ENCODE data around the gene NINJ2.

The NINJ2 gene

DNA sequence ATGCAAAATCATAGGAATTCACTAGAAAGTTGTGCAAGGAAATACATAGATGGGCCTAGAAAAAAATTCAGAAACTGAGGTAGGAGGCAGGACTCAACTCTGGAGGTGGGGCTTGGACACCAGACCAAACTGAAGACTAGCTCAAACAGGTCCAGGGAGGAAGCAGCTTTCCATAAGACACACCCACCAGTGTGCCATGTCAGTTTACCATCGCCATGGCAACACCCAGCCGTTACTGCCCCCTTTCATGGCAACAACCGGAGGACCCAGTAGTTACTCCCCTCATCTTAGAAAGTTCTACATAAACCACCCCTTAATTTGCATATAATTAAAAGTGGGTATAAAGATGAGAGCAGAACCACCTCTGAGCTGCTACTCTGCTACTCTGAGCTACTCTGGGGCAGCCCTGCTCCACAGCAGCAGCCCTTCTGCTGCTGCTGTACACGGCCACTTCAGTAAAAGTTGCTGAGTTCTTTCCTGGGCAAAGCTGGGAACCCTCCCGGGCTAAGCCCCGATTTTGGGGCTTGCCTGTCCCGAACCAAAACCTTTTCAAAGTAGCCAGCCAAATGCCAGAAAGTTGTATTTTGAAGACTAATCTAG, 30.8 kb upstream of the NINJ2 start:
- peaks cover 20% of the 10 kb centered on the region for H3K9me3 ChIP-seq (ENCODE audit: control insufficient read depth, insufficient read depth, low read length)
- H3K27ac ChIP-seq (ENCODE audit: low read depth, low read length): no peak overlapping the region
- no peak overlapping the region for H3K9ac ChIP-seq (ENCODE audit: low read depth, low read length)
- H3K27me3 ChIP-seq (ENCODE audit: control insufficient read depth, insufficient read depth, low read length): no peaks in the 10 kb centered on the region
- no peak overlapping the region for H3K4me3 ChIP-seq (ENCODE audit: low read depth, low read length)
- H3K36me3 ChIP-seq (ENCODE audit: control insufficient read depth, insufficient read depth, low read length): no peaks in the 10 kb centered on the region
- no peaks in the 10 kb centered on the region for H3K4me1 ChIP-seq (ENCODE audit: control insufficient read depth, insufficient read depth, low read length)

DNA sequence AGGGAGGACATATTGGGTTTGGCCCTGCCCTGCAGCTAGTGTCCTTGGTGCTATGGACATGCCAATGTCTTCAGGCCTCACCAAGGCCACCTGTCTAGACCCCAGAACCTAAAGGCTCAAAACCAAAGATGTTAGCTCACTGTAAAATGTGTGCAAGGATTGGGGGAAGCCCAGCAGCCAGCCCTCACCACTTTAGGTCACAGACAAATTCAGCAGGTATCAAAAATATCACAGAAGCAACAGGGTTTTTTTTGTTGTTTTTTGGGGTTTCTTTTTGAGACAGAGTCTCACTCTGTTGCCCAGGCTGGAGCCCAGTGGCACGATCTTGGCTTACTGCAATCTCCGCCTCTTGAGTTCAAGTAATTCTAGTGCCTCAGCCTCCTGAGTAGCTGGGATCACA, 29.0 kb upstream of the NINJ2 start:
- Histone ChIP-seq H3K4me3 (ENCODE audit: low read depth, low read length) (no peak overlapping the region), H3K4me1 (ENCODE audit: control insufficient read depth, insufficient read depth, low read length) (no peaks in the 10 kb centered on the region), H3K36me3 (ENCODE audit: control insufficient read depth, insufficient read depth, low read length) (no peaks in the 10 kb centered on the region), H3K27me3 (ENCODE audit: control insufficient read depth, insufficient read depth, low read length) (no peaks in the 10 kb centered on the region), H3K9me3 (ENCODE audit: control insufficient read depth, insufficient read depth, low read length) (peaks cover 10% of the 10 kb centered on the region), H3K27ac (ENCODE audit: low read depth, low read length) (no peak overlapping the region), H3K9ac (ENCODE audit: low read depth, low read length) (no peak overlapping the region)

DNA sequence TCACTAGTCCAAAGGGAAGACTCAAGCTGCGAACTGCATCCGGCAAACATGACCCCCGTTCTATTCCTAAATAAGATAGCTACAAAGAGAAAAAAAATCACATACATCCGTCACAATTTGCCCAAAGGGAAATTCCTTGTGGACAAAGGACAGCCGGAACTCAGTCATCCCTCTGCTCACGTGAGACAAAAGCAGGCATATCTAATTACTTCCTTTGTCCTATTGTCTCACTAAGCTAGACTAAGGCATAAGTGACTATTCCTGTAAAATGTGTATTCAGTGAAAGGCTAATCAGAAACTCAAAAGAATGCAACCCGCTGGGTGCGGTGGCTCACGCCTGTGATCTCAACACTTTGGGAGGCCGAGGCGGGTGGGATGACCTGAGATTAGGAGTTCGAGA, 27.2 kb upstream of the NINJ2 start:
- Histone ChIP-seq H3K27me3 (ENCODE audit: control insufficient read depth, insufficient read depth, low read length) (no peaks in the 10 kb centered on the region), H3K4me3 (ENCODE audit: low read depth, low read length) (no peak overlapping the region), H3K9ac (ENCODE audit: low read depth, low read length) (no peak overlapping the region), H3K36me3 (ENCODE audit: control insufficient read depth, insufficient read depth, low read length) (no peaks in the 10 kb centered on the region), H3K9me3 (ENCODE audit: control insufficient read depth, insufficient read depth, low read length) (peaks cover 10% of the 10 kb centered on the region), H3K27ac (ENCODE audit: low read depth, low read length) (no peak overlapping the region), H3K4me1 (ENCODE audit: control insufficient read depth, insufficient read depth, low read length) (no peaks in the 10 kb centered on the region)

DNA sequence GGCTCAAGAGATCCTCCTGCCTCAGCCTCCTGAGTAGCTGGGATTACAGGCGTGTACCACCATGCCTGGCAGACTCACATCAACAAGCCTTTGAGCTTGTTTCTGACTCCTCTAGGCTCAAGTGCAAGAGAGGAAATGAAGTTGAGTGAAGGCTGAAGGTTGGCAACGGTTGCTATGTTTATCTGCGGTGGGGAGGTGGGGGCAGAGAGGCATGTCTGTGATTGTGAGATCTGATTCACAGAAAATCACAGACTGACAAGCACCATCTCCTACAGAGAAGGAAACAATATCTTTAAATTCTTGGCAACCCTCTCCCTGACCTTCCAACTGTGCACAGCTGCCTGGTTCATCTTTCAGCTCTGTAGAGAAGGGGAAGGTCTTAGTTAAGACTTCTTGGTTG, 22.1 kb upstream of the NINJ2 start:
- Histone ChIP-seq H3K27me3 (ENCODE audit: control insufficient read depth, insufficient read depth, low read length) (no peaks in the 10 kb centered on the region), H3K9me3 (ENCODE audit: control insufficient read depth, insufficient read depth, low read length) (no peaks in the 10 kb centered on the region), H3K4me1 (ENCODE audit: control insufficient read depth, insufficient read depth, low read length) (no peaks in the 10 kb centered on the region), H3K4me3 (ENCODE audit: low read depth, low read length) (no peak overlapping the region), H3K9ac (ENCODE audit: low read depth, low read length) (no peak overlapping the region), H3K27ac (ENCODE audit: low read depth, low read length) (no peak overlapping the region), H3K36me3 (ENCODE audit: control insufficient read depth, insufficient read depth, low read length) (no peaks in the 10 kb centered on the region)

DNA sequence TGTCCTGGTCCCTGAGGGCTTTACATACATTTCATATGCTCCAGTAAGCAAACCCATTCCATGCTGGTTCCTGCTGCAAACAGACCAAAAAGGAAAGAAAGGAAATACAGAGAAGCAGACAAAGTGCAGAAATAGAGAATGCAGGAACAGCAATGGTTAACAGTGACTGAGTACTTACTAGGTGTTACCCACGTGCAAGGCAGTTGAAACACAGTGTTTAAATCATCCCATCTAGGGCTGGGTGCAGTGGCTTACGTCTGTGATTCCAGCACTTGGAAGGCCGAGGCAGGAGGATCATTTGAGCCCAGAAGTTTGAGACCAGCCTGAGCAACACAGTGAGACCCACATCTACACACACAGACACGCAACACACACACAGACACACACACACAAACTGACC, 21.2 kb upstream of the NINJ2 start:
- Histone ChIP-seq H3K9ac (ENCODE audit: low read depth, low read length) (no peak overlapping the region), H3K4me3 (ENCODE audit: low read depth, low read length) (no peak overlapping the region), H3K4me1 (ENCODE audit: control insufficient read depth, insufficient read depth, low read length) (no peaks in the 10 kb centered on the region), H3K27ac (ENCODE audit: low read depth, low read length) (no peak overlapping the region), H3K36me3 (ENCODE audit: control insufficient read depth, insufficient read depth, low read length) (no peaks in the 10 kb centered on the region), H3K9me3 (ENCODE audit: control insufficient read depth, insufficient read depth, low read length) (no peaks in the 10 kb centered on the region), H3K27me3 (ENCODE audit: control insufficient read depth, insufficient read depth, low read length) (no peaks in the 10 kb centered on the region)

DNA sequence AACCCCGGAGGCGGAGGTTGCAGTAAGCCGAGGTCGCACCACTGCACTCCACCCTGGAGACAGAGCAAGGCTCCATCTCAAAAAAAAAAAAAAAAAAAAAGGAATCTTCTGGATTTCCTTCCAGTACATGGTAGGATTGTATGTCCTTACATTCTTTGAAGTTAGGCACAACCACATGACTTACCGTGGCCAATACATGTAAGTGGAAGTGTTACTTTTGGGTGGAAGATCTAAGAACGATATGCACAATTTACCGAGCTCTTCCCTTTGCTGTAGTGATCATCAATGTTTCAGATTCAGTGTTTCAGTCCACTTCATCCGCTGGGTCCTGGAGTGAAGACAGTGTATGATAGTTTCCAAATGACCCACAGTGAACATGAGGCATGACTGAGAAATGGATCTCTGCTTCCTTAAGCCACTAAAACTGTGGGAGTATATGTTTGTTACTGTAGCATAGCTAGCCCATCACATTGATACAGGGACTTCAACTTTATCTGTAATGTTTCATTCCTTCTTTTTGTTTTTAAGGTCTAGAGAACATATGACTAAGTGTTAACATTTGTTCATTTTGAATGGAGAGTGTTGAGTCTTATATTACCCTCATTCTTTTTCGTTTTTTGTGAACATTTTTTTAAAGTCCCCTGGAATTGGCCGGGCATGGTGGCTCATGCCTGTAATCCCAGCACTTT, 18.5 kb upstream of the NINJ2 start:
- Histone ChIP-seq H3K27ac (ENCODE audit: low read depth, low read length) (no peak overlapping the region), H3K4me1 (ENCODE audit: control insufficient read depth, insufficient read depth, low read length) (no peaks in the 10 kb centered on the region), H3K4me3 (ENCODE audit: low read depth, low read length) (no peak overlapping the region), H3K9me3 (ENCODE audit: control insufficient read depth, insufficient read depth, low read length) (no peaks in the 10 kb centered on the region), H3K9ac (ENCODE audit: low read depth, low read length) (no peak overlapping the region), H3K27me3 (ENCODE audit: control insufficient read depth, insufficient read depth, low read length) (no peaks in the 10 kb centered on the region), H3K36me3 (ENCODE audit: control insufficient read depth, insufficient read depth, low read length) (no peaks in the 10 kb centered on the region)

DNA sequence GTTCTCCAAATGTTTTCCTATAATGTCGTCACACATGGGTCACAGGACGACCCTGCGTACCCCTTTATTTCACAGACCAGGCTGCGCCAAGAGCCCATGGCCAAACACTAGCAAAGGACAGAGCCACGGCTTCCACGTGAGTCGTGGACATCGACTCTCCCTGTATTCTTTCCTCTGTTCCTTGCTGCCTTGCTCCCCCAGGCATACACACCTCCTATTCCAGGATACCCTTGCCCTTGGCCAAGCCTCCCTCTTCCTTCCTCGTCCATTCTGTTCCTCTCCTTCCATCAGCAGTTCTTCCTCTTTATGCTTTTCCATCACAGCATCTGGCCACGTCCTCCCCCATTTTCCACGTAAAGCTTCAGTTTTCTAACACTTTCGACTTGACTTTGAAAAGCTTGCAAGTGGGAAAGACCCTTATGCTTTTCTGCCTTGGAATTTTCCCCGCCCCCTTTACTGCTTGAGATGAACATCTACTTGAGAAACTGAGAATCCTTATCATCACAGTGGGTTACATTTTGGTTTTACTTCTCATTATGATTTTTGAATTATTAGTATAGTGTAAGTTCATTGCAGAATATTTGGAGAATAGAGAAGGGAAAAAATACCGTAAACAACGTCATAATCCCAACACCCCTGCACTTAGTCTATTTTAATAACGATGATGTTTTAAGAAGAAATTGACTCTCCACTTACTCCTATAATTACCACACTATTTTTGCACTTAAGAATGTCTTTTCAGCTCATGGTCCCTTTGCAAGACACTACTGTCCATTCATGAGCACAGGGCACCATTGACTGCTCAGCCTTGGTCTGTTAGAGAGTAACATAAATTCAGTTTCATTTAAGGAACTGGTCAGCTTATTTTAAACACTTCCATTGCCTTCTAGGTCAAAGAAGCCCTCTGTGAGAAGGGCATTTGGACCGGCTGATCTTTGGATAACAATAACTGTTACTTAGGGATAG, 15.8 kb upstream of the NINJ2 start:
- H3K4me3 ChIP-seq (ENCODE audit: low read depth, low read length): no peak overlapping the region
- no peaks in the 10 kb centered on the region for H3K4me1 ChIP-seq (ENCODE audit: control insufficient read depth, insufficient read depth, low read length)
- no peak overlapping the region for H3K9ac ChIP-seq (ENCODE audit: low read depth, low read length)
- no peaks in the 10 kb centered on the region for H3K27me3 ChIP-seq (ENCODE audit: control insufficient read depth, insufficient read depth, low read length)
- no peaks in the 10 kb centered on the region for H3K9me3 ChIP-seq (ENCODE audit: control insufficient read depth, insufficient read depth, low read length)
- H3K27ac ChIP-seq (ENCODE audit: low read depth, low read length): no peak overlapping the region
- H3K36me3 ChIP-seq (ENCODE audit: control insufficient read depth, insufficient read depth, low read length): no peaks in the 10 kb centered on the region

DNA sequence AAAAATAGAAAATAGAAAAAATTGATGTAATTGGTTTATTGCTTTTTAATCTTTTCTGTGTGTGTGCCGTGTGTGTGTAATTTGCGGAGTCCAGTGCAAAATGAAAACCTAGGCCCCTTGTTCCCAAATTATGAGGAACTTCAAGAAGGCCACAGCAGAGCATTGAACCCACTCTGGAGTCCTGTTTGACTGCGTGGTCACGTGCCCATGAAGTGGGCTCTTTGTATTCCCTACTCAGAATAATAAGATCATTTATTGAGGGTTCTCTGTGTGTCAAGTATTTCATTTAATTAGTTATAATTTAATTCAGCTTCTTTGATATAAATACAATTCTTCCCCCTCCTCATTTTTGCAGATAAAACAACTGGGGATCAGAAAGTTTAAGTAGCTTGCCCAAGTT, 12.3 kb upstream of the NINJ2 start:
- no peak overlapping the region for H3K9ac ChIP-seq (ENCODE audit: low read depth, low read length)
- H3K36me3 ChIP-seq (ENCODE audit: control insufficient read depth, insufficient read depth, low read length): no peaks in the 10 kb centered on the region
- H3K27ac ChIP-seq (ENCODE audit: low read depth, low read length): no peak overlapping the region
- no peaks in the 10 kb centered on the region for H3K4me1 ChIP-seq (ENCODE audit: control insufficient read depth, insufficient read depth, low read length)
- no peak overlapping the region for H3K4me3 ChIP-seq (ENCODE audit: low read depth, low read length)
- H3K27me3 ChIP-seq (ENCODE audit: control insufficient read depth, insufficient read depth, low read length): no peaks in the 10 kb centered on the region
- no peaks in the 10 kb centered on the region for H3K9me3 ChIP-seq (ENCODE audit: control insufficient read depth, insufficient read depth, low read length)

DNA sequence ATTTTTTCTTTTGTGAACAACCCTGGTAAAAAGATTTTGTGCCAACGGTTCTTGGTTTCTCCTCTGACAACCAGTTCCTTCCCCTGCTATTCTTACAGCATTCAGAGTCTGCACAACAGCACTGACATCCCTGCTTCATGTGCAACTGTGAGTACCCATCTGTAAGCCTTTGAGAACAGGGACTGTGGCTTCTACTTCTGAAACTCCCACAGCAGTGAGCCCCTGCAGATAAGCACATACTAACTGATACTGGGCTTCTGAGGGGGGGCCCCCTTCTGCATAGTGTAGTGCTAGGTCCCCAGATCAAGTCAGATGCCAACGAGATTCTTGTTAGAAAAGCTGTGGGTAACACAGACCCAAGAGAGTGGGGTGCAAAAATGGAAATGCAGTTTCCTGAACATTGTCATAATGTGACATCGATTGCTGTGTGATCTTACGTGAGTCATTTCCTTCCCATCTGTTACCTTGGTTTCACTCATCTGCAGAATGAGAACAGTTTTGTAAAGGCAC, 11.1 kb upstream of the NINJ2 start:
- H3K9ac ChIP-seq (ENCODE audit: low read depth, low read length): no peak overlapping the region
- H3K9me3 ChIP-seq (ENCODE audit: control insufficient read depth, insufficient read depth, low read length): no peaks in the 10 kb centered on the region
- H3K4me3 ChIP-seq (ENCODE audit: low read depth, low read length): no peak overlapping the region
- no peaks in the 10 kb centered on the region for H3K36me3 ChIP-seq (ENCODE audit: control insufficient read depth, insufficient read depth, low read length)
- no peaks in the 10 kb centered on the region for H3K4me1 ChIP-seq (ENCODE audit: control insufficient read depth, insufficient read depth, low read length)
- no peaks in the 10 kb centered on the region for H3K27me3 ChIP-seq (ENCODE audit: control insufficient read depth, insufficient read depth, low read length)
- H3K27ac ChIP-seq (ENCODE audit: low read depth, low read length): no peak overlapping the region

DNA sequence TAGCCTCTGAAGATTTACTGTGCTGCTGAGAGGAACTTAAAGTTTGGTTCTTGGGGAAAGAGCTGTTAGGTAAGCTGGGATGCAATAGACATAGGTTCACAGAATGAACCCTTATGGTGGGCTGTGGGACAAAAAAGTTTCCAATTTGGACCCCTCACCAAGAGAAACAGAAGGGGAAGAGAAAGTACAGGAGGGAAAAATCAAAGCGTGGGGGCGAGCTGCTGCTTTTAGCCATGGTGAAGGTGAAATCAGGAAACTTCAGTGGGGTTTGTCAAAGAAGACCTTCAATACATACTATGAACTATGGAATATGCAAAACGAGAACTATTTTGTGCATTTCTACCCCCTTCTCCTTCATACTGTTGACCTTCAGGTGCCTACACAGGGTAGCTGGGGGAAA, 10.6 kb upstream of the NINJ2 start:
- Histone ChIP-seq H3K4me3 (ENCODE audit: low read depth, low read length) (no peak overlapping the region), H3K9ac (ENCODE audit: low read depth, low read length) (no peak overlapping the region), H3K4me1 (ENCODE audit: control insufficient read depth, insufficient read depth, low read length) (no peaks in the 10 kb centered on the region), H3K9me3 (ENCODE audit: control insufficient read depth, insufficient read depth, low read length) (no peaks in the 10 kb centered on the region), H3K27ac (ENCODE audit: low read depth, low read length) (no peak overlapping the region), H3K27me3 (ENCODE audit: control insufficient read depth, insufficient read depth, low read length) (no peaks in the 10 kb centered on the region), H3K36me3 (ENCODE audit: control insufficient read depth, insufficient read depth, low read length) (no peaks in the 10 kb centered on the region)

DNA sequence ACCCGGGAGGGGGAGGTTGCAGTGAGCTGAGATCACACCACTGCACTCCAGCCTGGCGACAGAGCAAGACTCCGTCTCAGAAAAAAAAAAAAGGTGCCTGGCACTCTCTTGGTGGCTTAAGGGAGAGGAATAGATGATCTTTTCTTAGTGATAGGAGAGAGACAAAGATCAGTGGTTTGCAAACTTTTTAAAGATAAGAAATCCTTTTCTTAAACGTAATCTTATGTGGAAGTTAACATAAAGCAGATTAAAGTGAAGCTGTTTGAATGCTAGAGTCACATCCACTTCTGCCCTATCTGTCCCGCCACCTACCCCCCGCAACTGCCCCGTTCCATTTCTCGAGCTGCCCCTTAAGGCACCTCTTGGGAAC, 6.3 kb upstream of the NINJ2 start:
- Histone ChIP-seq H3K9ac (ENCODE audit: low read depth, low read length) (no peak overlapping the region), H3K4me1 (ENCODE audit: control insufficient read depth, insufficient read depth, low read length) (peaks cover 15% of the 10 kb centered on the region), H3K27ac (ENCODE audit: low read depth, low read length) (no peak overlapping the region), H3K4me3 (ENCODE audit: low read depth, low read length) (no peak overlapping the region), H3K36me3 (ENCODE audit: control insufficient read depth, insufficient read depth, low read length) (no peaks in the 10 kb centered on the region), H3K27me3 (ENCODE audit: control insufficient read depth, insufficient read depth, low read length) (no peaks in the 10 kb centered on the region), H3K9me3 (ENCODE audit: control insufficient read depth, insufficient read depth, low read length) (no peaks in the 10 kb centered on the region)

All from HUES48 (cell line).